Esophagus squamous epithelium (tissue), 4 donors: ENCODE results near the gene FHOD3.

ENCODE experiments used
- POLR2A ChIP-seq, 4 donors: fragments of 450-650 bp; IDR thresholded peaks; one replicate each; pipeline ENCODE4 v1.6.1; 2017; ENCODE audit warnings: antibody characterized with exemption in 4 of 4, mild to moderate bottlenecking in 4 of 4, moderate library complexity in 3 of 4
- TF ChIP-seq, protein P1 (sequence below), 6 experiments: fragments of 450-650 bp in 4 of 6; fragments of 200-600 bp in 2 of 6; sonication (generic) in 2 of 6; IDR thresholded peaks; one replicate each; pipeline ENCODE4 v1.5.1; 2016 to 2019; ENCODE audit warnings: antibody characterized with exemption in 6 of 6, mild to moderate bottlenecking in 4 of 6, moderate library complexity in 4 of 6

DNA sequence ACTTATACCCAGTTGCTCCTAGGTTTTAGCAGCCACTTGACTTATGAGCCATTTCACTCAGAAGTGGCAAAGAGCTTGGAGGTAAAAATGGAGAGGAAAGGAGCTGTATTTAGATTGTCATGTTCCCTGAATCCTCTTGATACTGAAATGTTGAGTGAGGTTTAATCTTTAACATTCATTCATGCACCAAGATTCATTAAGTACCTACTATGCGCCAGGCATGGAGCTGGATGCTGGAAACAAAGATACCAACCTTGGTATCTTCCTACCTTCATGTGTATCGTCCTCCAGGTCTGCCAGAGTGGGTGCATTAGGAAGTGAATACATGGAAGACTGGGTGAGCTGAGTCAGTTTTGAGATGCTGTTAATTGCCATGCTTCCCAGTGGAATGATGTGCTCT, 507.6 kb downstream of the FHOD3 start:
- TF ChIP-seq, protein P1, sequence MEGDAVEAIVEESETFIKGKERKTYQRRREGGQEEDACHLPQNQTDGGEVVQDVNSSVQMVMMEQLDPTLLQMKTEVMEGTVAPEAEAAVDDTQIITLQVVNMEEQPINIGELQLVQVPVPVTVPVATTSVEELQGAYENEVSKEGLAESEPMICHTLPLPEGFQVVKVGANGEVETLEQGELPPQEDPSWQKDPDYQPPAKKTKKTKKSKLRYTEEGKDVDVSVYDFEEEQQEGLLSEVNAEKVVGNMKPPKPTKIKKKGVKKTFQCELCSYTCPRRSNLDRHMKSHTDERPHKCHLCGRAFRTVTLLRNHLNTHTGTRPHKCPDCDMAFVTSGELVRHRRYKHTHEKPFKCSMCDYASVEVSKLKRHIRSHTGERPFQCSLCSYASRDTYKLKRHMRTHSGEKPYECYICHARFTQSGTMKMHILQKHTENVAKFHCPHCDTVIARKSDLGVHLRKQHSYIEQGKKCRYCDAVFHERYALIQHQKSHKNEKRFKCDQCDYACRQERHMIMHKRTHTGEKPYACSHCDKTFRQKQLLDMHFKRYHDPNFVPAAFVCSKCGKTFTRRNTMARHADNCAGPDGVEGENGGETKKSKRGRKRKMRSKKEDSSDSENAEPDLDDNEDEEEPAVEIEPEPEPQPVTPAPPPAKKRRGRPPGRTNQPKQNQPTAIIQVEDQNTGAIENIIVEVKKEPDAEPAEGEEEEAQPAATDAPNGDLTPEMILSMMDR (IDR thresholded peaks at IDR 0.05), result no peak
- no peak for TF ChIP-seq POLR2A (IDR thresholded peaks at IDR 0.05)
